Neuronal stem cell (in vitro differentiated cells): ENCODE measurements around the gene LIN7B.
"Not testable (repeated sequence)": the region's sequence is repeated elsewhere in the genome, so short reads cannot be mapped to it uniquely, and the experiment has no call there.

Source experiments
- DNase-seq: peaks from one replicate; pipeline ENCODE4 v3.0.0-alpha.2; 2013; ENCODE audit warnings: low spot score
- H2AFZ ChIP-seq: one replicate; pipeline ENCODE4 v1.6.1; 2013; ENCODE audit warnings: mild to moderate bottlenecking, low read length, inconsistent platforms
- H2AK5ac ChIP-seq: 2 replicates; pipeline ENCODE4 v1.6.1; 2013; ENCODE audit warnings: low read depth, mild to moderate bottlenecking, inconsistent platforms, low read length, moderate library complexity, mixed read lengths
- H2BK120ac ChIP-seq: 2 replicates; pipeline ENCODE4 v1.6.1; 2013; ENCODE audit warnings: low read depth, mild to moderate bottlenecking, inconsistent platforms, low read length, moderate library complexity, mixed read lengths
- H2BK12ac ChIP-seq: one replicate; pipeline ENCODE4 v1.6.1; 2013; ENCODE audit warnings: low read length, inconsistent platforms
- H2BK15ac ChIP-seq: 2 replicates; pipeline ENCODE4 v1.6.1; 2013; ENCODE audit warnings: mild to moderate bottlenecking, low read length, inconsistent platforms, mixed read lengths
- H2BK5ac ChIP-seq: one replicate; pipeline ENCODE4 v1.6.1; 2013; ENCODE audit warnings: inconsistent platforms, mild to moderate bottlenecking, low read length, moderate library complexity
- H3K14ac ChIP-seq: one replicate; pipeline ENCODE4 v1.6.1; 2013; ENCODE audit warnings: low read length, inconsistent platforms
- H3K18ac ChIP-seq: 2 replicates; pipeline ENCODE4 v1.6.1; 2013; ENCODE audit warnings: low read length, inconsistent platforms
- H3K23ac ChIP-seq: 2 replicates; pipeline ENCODE4 v1.6.1; 2013; ENCODE audit warnings: low read depth, mild to moderate bottlenecking, mixed read lengths, low read length, inconsistent platforms; ENCODE audit not compliant: poor library complexity
- H3K27ac ChIP-seq: replicated peaks from 3 replicates; pipeline ENCODE4 v1.5.1; 2013; ENCODE audit warnings: low read length, inconsistent platforms
- H3K27me3 ChIP-seq, 3 experiments: 2 replicates each; pipeline ENCODE4 v1.6.1; 2013; ENCODE audit warnings: low read length in 3 of 3, mild to moderate bottlenecking in 2 of 3, inconsistent platforms in 1 of 3, low read depth in 1 of 3, mixed read lengths in 1 of 3, moderate library complexity in 1 of 3; ENCODE audit not compliant: control insufficient read depth in 3 of 3, insufficient read depth in 3 of 3
- H3K36me3 ChIP-seq, 2 donors: replicated peaks in 1 of 2; 2 replicates each; pipeline ENCODE4 v1.6.1; 2013; ENCODE audit warnings: low read length in 2 of 2; ENCODE audit not compliant: control insufficient read depth in 2 of 2, insufficient read depth in 2 of 2
- H3K4ac ChIP-seq: 2 replicates; pipeline ENCODE4 v1.6.1; 2013; ENCODE audit warnings: inconsistent platforms, mild to moderate bottlenecking, low read length, moderate library complexity
- H3K4me1 ChIP-seq, 2 donors: 1 replicate in 1 of 2; 2 replicates in 1 of 2; pipeline ENCODE4 v1.6.1; 2013; ENCODE audit warnings: low read length in 2 of 2, low read depth in 1 of 2; ENCODE audit not compliant: control insufficient read depth in 2 of 2, insufficient read depth in 1 of 2
- H3K4me2 ChIP-seq: one replicate; pipeline ENCODE4 v1.6.1; 2013; ENCODE audit warnings: mild to moderate bottlenecking, low read length, inconsistent platforms; ENCODE audit not compliant: insufficient read depth, poor library complexity, severe bottlenecking
- H3K4me3 ChIP-seq, 2 donors: 2 replicates each; pipeline ENCODE4 v1.5.1; 2013; ENCODE audit warnings: low read length in 2 of 2, mild to moderate bottlenecking in 2 of 2, inconsistent platforms in 1 of 2, moderate library complexity in 1 of 2
- H3K79me1 ChIP-seq: one replicate; pipeline ENCODE4 v1.6.1; 2013; ENCODE audit warnings: low read depth, mild to moderate bottlenecking, inconsistent platforms, low read length, moderate library complexity
- H3K9ac ChIP-seq: one replicate; pipeline ENCODE4 v1.6.1; 2013; ENCODE audit warnings: mild to moderate bottlenecking, low read depth, low read length, inconsistent platforms; ENCODE audit not compliant: poor library complexity
- H3K9me3 ChIP-seq, 2 donors: replicated peaks in 1 of 2; 2 replicates each; pipeline versions ENCODE3 to v1.6.1; 2013; ENCODE audit warnings: low read length in 2 of 2, mild to moderate bottlenecking in 2 of 2, inconsistent platforms in 1 of 2, low read depth in 1 of 2, mixed read lengths in 1 of 2, moderate library complexity in 1 of 2; ENCODE audit not compliant: control insufficient read depth in 2 of 2, insufficient read depth in 1 of 2
- H4K8ac ChIP-seq: one replicate; pipeline ENCODE4 v1.6.1; 2013; ENCODE audit warnings: low read depth, mild to moderate bottlenecking, inconsistent platforms, low read length, moderate library complexity
- H4K91ac ChIP-seq: one replicate; pipeline ENCODE4 v1.6.1; 2013; ENCODE audit warnings: low read length, low read depth, mild to moderate bottlenecking, inconsistent platforms; ENCODE audit not compliant: poor library complexity
- WGBS, 2 donors: extraction: QIAGEN DNeasy Blood & Tissue Kit; methylation state at CpG; one replicate each; pipeline ENCODE4 v1.1.7; 2013; ENCODE audit warnings: missing lambda C conversion rate in 2 of 2, mixed read lengths in 1 of 2; ENCODE audit not compliant: insufficient read length in 2 of 2, insufficient replicate concordance in 1 of 2; ENCODE audit errors: extremely low coverage in 2 of 2; 5-methylcytosine and 5-hydroxymethylcytosine counted together

The LIN7B gene

GRCh38 chr19:49073514-49074378 lies 40.4 kb upstream of the LIN7B start:
- DNase-seq: no peak
- no peak overlapping the region for H2AK5ac ChIP-seq
- H2BK15ac ChIP-seq: no peak overlapping the region
- no peak overlapping the region for H3K4me3 ChIP-seq
- H2BK12ac ChIP-seq: no peak overlapping the region
- H3K9me3 ChIP-seq: peaks cover 12 to 17% of the 10 kb centered on the region in 2 donors
- no peak overlapping the region for H4K8ac ChIP-seq
- no peak overlapping the region for H2BK120ac ChIP-seq
- no peak overlapping the region for H2AFZ ChIP-seq
- no peaks in the 10 kb centered on the region for H3K36me3 ChIP-seq
- no peak overlapping the region for H3K4me2 ChIP-seq
- no peak overlapping the region for H3K14ac ChIP-seq
- peaks cover 17 to 52% (median 50%) of the 10 kb centered on the region in 3 experiments for H3K27me3 ChIP-seq
- H3K4me1 ChIP-seq: no peaks in the 10 kb centered on the region
- H3K27ac ChIP-seq: no peak overlapping the region
- no CpG with 5 or more reads among the region's 23 CpGs for WGBS, 2 donors
- H2BK5ac ChIP-seq: no peak overlapping the region
- no peak overlapping the region for H3K9ac ChIP-seq
- H3K4ac ChIP-seq: no peak overlapping the region
- no peak overlapping the region for H4K91ac ChIP-seq
- no peaks in the 10 kb centered on the region for H3K79me1 ChIP-seq
- H3K23ac ChIP-seq: no peak overlapping the region
- no peak overlapping the region for H3K18ac ChIP-seq

GRCh38 chr19:49074869-49075268 lies 39.3 kb upstream of the LIN7B start:
- not testable (repeated sequence) for H3K23ac ChIP-seq, H3K4me3 ChIP-seq, H3K27ac ChIP-seq, H3K79me1 ChIP-seq, H2BK12ac ChIP-seq, H2BK15ac ChIP-seq, H4K8ac ChIP-seq, H3K4me1 ChIP-seq, H2BK120ac ChIP-seq, H3K9ac ChIP-seq, H3K14ac ChIP-seq, H2AFZ ChIP-seq, H3K4ac ChIP-seq, DNase-seq, H3K9me3 ChIP-seq, H4K91ac ChIP-seq, H3K18ac ChIP-seq, H3K36me3 ChIP-seq, H2BK5ac ChIP-seq, H2AK5ac ChIP-seq, H3K4me2 ChIP-seq
- no CpG with 5 or more reads among the region's 9 CpGs for WGBS, 2 donors
- peaks cover 17 to 42% (median 42%) of the 10 kb centered on the region in 3 experiments for H3K27me3 ChIP-seq

GRCh38 chr19:49080392-49080791 lies 33.8 kb upstream of the LIN7B start:
- peaks cover 0 to 4% (median 0%) of the 10 kb centered on the region in 3 experiments for H3K27me3 ChIP-seq
- H3K23ac ChIP-seq: no peak overlapping the region
- no peak overlapping the region for H3K27ac ChIP-seq
- H2BK120ac ChIP-seq: no peak overlapping the region
- H2AFZ ChIP-seq: no peak overlapping the region
- H3K36me3 ChIP-seq: no peaks in the 10 kb centered on the region
- H3K4me3 ChIP-seq: no peak overlapping the region
- H3K4ac ChIP-seq: no peak overlapping the region
- H3K9me3 ChIP-seq: peaks cover 2 to 6% of the 10 kb centered on the region in 2 donors
- no peak overlapping the region for H4K8ac ChIP-seq
- H3K4me2 ChIP-seq: no peak overlapping the region
- no peaks in the 10 kb centered on the region for H3K79me1 ChIP-seq
- H2BK5ac ChIP-seq: no peak overlapping the region
- no peak overlapping the region for H3K9ac ChIP-seq
- no peak overlapping the region for H3K14ac ChIP-seq
- no peaks in the 10 kb centered on the region for H3K4me1 ChIP-seq
- no peak overlapping the region for H2BK12ac ChIP-seq
- no peak overlapping the region for H3K18ac ChIP-seq
- no peak overlapping the region for H4K91ac ChIP-seq
- H2BK15ac ChIP-seq: no peak overlapping the region
- no peak for DNase-seq
- no peak overlapping the region for H2AK5ac ChIP-seq
- WGBS, 2 donors: no CpG with 5 or more reads among the region's 4 CpGs

- peaks cover under 1 to 3% of the 10 kb centered on the region in 2 donors for H3K36me3 ChIP-seq
- H2BK12ac ChIP-seq: no peak overlapping the region
- H2AFZ ChIP-seq: no peak overlapping the region
- H3K4me3 ChIP-seq: no peak overlapping the region
- no peak overlapping the region for H3K4me2 ChIP-seq
- H3K27ac ChIP-seq: no peak overlapping the region
- H4K91ac ChIP-seq: no peak overlapping the region
- H3K14ac ChIP-seq: no peak overlapping the region
- H2BK120ac ChIP-seq: no peak overlapping the region
- no peak for DNase-seq
- peaks cover 1 to 2% of the 10 kb centered on the region in 2 donors for H3K4me1 ChIP-seq
- H3K23ac ChIP-seq: no peak overlapping the region
- WGBS, 2 donors: no CpG with 5 or more reads among the region's 1 CpG
- peaks cover 0 to 4% (median 0%) of the 10 kb centered on the region in 3 experiments for H3K27me3 ChIP-seq
- no peak overlapping the region for H3K18ac ChIP-seq
- no peak overlapping the region for H3K9ac ChIP-seq
- H2AK5ac ChIP-seq: no peak overlapping the region
- H3K4ac ChIP-seq: no peak overlapping the region
- no peak overlapping the region for H4K8ac ChIP-seq
- peaks cover 2 to 6% of the 10 kb centered on the region in 2 donors for H3K9me3 ChIP-seq
- H2BK5ac ChIP-seq: no peak overlapping the region
- peaks cover under 1% of the 10 kb centered on the region for H3K79me1 ChIP-seq
- H2BK15ac ChIP-seq: no peak overlapping the region
Observed at GRCh38 chr19:49081273-49081672, 32.9 kb upstream of the LIN7B start.
